ENCODE measurements around the gene CDC25A.

DNA sequence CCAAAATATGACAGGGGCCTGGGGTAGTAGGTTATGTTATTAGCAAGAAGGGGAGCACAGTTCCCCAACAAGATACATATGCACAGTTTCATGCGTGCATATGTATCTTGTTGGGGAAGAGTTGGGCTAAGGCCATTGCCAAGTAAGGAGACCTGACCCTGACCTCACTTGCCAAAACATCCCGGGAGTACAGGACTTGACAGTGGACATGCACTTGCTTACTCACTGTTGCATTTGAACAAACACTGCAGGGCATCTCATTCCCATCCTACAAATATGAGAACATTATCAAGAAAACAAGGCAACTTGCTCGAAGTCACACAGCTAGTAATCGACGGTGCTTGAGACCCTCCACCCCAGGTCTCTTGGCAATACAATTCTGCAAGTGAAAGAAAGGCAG lies 30.3 kb upstream of the CDC25A start:
- TF ChIP-seq, protein P1, sequence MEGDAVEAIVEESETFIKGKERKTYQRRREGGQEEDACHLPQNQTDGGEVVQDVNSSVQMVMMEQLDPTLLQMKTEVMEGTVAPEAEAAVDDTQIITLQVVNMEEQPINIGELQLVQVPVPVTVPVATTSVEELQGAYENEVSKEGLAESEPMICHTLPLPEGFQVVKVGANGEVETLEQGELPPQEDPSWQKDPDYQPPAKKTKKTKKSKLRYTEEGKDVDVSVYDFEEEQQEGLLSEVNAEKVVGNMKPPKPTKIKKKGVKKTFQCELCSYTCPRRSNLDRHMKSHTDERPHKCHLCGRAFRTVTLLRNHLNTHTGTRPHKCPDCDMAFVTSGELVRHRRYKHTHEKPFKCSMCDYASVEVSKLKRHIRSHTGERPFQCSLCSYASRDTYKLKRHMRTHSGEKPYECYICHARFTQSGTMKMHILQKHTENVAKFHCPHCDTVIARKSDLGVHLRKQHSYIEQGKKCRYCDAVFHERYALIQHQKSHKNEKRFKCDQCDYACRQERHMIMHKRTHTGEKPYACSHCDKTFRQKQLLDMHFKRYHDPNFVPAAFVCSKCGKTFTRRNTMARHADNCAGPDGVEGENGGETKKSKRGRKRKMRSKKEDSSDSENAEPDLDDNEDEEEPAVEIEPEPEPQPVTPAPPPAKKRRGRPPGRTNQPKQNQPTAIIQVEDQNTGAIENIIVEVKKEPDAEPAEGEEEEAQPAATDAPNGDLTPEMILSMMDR (IDR thresholded peaks at IDR 0.05): no peak
- TF ChIP-seq EZH2 (IDR thresholded peaks at IDR 0.05) (no peak), EZH2phosphoT487 (IDR thresholded peaks at IDR 0.05) (no peak)

Measured in neural progenitor cell (in vitro differentiated cells).